DOHH2 (cell line): ENCODE measurements around the gene PARM1.

Source experiments
- H3F3A ChIP-seq: fragments of 200-600 bp; sonication (generic), shearing (Covaris generic); 2 replicates; pipeline ENCODE4 v1.6.0; 2016; ENCODE audit warnings: antibody characterized with exemption, mild to moderate bottlenecking; ENCODE audit not compliant: control insufficient read depth, insufficient read depth
- H3K27ac ChIP-seq: fragments of 200-600 bp; sonication (generic); 2 replicates; pipeline ENCODE4 v1.5.1; 2014; ENCODE audit warnings: low read depth, mild to moderate bottlenecking, low read length, moderate library complexity
- H3K27me3 ChIP-seq: fragments of 200-600 bp; sonication (generic); 2 replicates; pipeline ENCODE4 v1.6.1; 2014; ENCODE audit warnings: mild to moderate bottlenecking, low read length, mixed read lengths; ENCODE audit not compliant: control insufficient read depth
- H3K36me3 ChIP-seq: fragments of 200-600 bp; sonication (generic); 2 replicates; pipeline ENCODE4 v1.6.1; 2014; ENCODE audit warnings: mild to moderate bottlenecking, low read length, moderate library complexity, mixed read lengths; ENCODE audit not compliant: control insufficient read depth
- H3K4me1 ChIP-seq: fragments of 200-600 bp; sonication (generic); 2 replicates; pipeline ENCODE4 v1.6.1; 2014; ENCODE audit warnings: mild to moderate bottlenecking, low read length, mixed read lengths; ENCODE audit not compliant: control insufficient read depth
- H3K4me2 ChIP-seq: fragments of 200-600 bp; sonication (generic); 2 replicates; pipeline ENCODE4 v1.6.0; 2014; ENCODE audit warnings: mild to moderate bottlenecking, low read length, moderate library complexity
- H3K4me3 ChIP-seq: fragments of 200-600 bp; sonication (generic); 2 replicates; pipeline ENCODE4 v1.5.1; 2014; ENCODE audit warnings: mild to moderate bottlenecking, low read length, mixed read lengths
- H3K79me2 ChIP-seq: fragments of 200-600 bp; sonication (generic); 2 replicates; pipeline ENCODE4 v1.6.1; 2014; ENCODE audit warnings: mild to moderate bottlenecking, low read length, mixed read lengths; ENCODE audit not compliant: control insufficient read depth
- H3K9me2 ChIP-seq: fragments of 200-600 bp; sonication (generic); replicated peaks from 2 replicates; pipeline ENCODE4 v1.6.1; 2014; ENCODE audit warnings: mild to moderate bottlenecking, low read length, mixed read lengths; ENCODE audit not compliant: control insufficient read depth
- H3K9me3 ChIP-seq: fragments of 200-600 bp; sonication (generic); 2 replicates; pipeline ENCODE4 v1.6.1; 2014; ENCODE audit warnings: antibody characterized with exemption, low read length, mixed read lengths; ENCODE audit not compliant: control insufficient read depth, insufficient read depth
- H4K20me1 ChIP-seq: fragments of 200-600 bp; sonication (generic); 2 replicates; pipeline ENCODE4 v1.6.0; 2014; ENCODE audit warnings: low read depth, mild to moderate bottlenecking, antibody characterized with exemption, low read length, moderate library complexity; ENCODE audit not compliant: control insufficient read depth, insufficient read depth
- EZH2phosphoT487 ChIP-seq: fragments of 200-600 bp; sonication (generic); IDR thresholded peaks from 2 replicates; pipeline ENCODE4 v1.6.1; 2017; ENCODE audit warnings: borderline replicate concordance, mild to moderate bottlenecking, antibody characterized with exemption, low read length, moderate library complexity, mixed read lengths
- TF ChIP-seq, protein P1 (sequence below): fragments of 200-600 bp; sonication (generic); IDR thresholded peaks from one replicate; pipeline ENCODE4 v1.5.1; 2014; ENCODE audit warnings: antibody characterized with exemption, mild to moderate bottlenecking, low read depth, low read length; ENCODE audit not compliant: poor library complexity, severe bottlenecking

Gene PARM1

DNA sequence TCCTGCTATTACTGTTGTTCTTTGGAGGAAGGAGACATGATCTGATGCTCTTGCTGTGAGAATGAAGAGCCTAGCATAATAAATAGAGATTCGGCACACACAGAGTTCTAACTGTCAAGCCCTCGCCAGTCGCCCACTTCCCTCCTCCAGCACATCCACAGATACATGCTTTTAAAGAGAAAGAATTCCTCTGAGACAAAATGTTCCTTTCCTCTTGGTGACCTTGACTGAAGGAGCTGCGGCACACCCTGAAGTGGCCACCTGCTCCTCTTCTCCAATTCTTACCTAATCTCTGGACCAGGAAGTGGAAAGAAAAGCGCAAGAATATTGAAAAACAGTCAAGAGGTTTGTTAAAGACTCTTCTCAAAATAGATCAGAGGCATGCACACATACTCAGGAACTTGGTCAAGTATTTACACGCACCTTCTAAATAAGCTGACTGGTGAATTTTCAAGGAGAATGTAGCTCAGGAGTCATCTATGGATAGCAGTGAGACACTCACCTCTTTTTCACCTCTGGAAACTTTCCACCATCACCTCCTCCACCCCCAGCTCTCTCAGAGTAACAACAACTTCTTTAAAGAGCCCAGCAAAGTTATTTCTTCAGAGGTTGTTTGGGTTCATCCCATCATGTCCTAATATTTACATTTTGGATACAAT lies 95.4 kb downstream of the PARM1 start:
- Histone ChIP-seq H3F3A (no peaks in the 10 kb centered on the region), H3K27me3 (no peaks in the 10 kb centered on the region), H3K4me3 (no peak overlapping the region), H3K79me2 (no peaks in the 10 kb centered on the region), H3K27ac (no peak overlapping the region), H3K9me2 (no peaks in the 10 kb centered on the region), H3K4me1 (no peaks in the 10 kb centered on the region), H3K36me3 (no peaks in the 10 kb centered on the region), H3K9me3 (no peaks in the 10 kb centered on the region), H4K20me1 (no peaks in the 10 kb centered on the region), H3K4me2 (no peak overlapping the region)
- TF ChIP-seq EZH2phosphoT487 = no peak
- TF ChIP-seq, protein P1, sequence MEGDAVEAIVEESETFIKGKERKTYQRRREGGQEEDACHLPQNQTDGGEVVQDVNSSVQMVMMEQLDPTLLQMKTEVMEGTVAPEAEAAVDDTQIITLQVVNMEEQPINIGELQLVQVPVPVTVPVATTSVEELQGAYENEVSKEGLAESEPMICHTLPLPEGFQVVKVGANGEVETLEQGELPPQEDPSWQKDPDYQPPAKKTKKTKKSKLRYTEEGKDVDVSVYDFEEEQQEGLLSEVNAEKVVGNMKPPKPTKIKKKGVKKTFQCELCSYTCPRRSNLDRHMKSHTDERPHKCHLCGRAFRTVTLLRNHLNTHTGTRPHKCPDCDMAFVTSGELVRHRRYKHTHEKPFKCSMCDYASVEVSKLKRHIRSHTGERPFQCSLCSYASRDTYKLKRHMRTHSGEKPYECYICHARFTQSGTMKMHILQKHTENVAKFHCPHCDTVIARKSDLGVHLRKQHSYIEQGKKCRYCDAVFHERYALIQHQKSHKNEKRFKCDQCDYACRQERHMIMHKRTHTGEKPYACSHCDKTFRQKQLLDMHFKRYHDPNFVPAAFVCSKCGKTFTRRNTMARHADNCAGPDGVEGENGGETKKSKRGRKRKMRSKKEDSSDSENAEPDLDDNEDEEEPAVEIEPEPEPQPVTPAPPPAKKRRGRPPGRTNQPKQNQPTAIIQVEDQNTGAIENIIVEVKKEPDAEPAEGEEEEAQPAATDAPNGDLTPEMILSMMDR = no peak

DNA sequence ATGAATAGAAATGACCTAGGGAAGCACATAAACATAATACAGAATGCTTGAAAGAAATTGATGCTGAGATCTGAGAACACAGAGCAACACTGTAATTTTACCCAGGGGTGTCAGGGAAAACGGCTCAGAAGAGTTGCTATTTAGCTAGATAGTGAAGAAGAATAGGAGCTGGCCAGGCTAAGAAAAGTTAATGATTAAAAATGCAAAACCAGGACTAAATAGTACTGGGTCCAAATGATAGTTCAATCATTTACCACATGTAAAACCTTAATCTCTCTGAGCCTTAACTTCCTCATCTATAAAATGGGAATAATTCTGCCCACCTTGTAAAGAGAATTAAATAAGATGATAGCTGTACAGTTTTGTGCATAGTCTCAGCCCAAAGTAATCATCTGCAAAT lies 97.1 kb downstream of the PARM1 start:
- Histone ChIP-seq H3F3A (no peaks in the 10 kb centered on the region), H3K36me3 (no peaks in the 10 kb centered on the region), H3K4me3 (no peak overlapping the region), H3K9me3 (no peaks in the 10 kb centered on the region), H3K79me2 (no peaks in the 10 kb centered on the region), H3K4me2 (no peak overlapping the region), H4K20me1 (no peaks in the 10 kb centered on the region), H3K27me3 (no peaks in the 10 kb centered on the region), H3K4me1 (no peaks in the 10 kb centered on the region), H3K9me2 (no peaks in the 10 kb centered on the region), H3K27ac (no peak overlapping the region)
- TF ChIP-seq EZH2phosphoT487 = no peak
- TF ChIP-seq, protein P1 = no peak

DNA sequence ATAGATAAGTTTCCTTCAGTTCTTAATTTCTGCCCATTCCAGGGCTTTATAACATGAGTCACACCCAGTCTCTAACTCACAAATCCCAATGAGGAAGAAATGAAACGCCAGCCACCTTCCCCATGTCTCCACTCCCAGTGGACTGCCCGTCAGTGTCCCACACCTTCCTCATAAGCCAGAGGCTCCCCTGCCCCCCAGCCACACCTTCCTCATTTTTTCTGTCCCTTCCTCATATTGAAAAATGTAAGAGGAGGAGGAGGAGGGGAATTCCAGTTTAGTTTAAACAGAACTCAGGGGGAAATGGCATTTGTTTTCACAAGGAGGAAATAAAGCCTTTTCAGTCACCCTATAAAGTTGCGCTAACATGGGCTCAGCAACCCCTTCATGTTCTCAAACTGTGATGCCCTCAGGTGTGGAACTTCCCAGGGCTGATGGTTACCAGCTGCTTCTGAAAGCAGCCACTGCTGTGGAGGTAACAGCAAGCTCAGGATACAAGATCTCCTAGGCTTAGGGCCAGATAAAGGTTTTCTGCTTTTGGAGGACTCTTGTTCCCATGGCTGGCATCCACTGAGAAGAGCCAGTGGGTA lies 97.8 kb downstream of the PARM1 start:
- Histone ChIP-seq H3K4me3 (no peak overlapping the region), H3F3A (no peaks in the 10 kb centered on the region), H3K27me3 (no peaks in the 10 kb centered on the region), H4K20me1 (no peaks in the 10 kb centered on the region), H3K79me2 (no peaks in the 10 kb centered on the region), H3K4me2 (no peak overlapping the region), H3K9me3 (no peaks in the 10 kb centered on the region), H3K36me3 (no peaks in the 10 kb centered on the region), H3K4me1 (no peaks in the 10 kb centered on the region), H3K9me2 (no peaks in the 10 kb centered on the region), H3K27ac (no peak overlapping the region)
- TF ChIP-seq, protein P1 = no peak
- no peak for TF ChIP-seq EZH2phosphoT487
